Glomerular endothelial cell (primary cell): Measurements from ENCODE around the gene DDB1. TPM values are rescaled to one million over a fixed set of nuclear protein-coding genes. Genes with fewer than 3 reads are reported as not detected.
A peak's percentile ranks its signal among the peaks of the same experiment; 100 is the strongest.

Experiments used
- DNase-seq: peaks from one replicate; pipeline ENCODE4 v3.0.0-alpha.2; 2011; ENCODE audit warnings: low read depth, low spot score; ENCODE audit errors: extremely low read depth
- total RNA-seq: library from RNA; depleted of rRNA; stranded (reverse); fragments of >200 nt; gene quantifications from 2 replicates; pipeline ENCODE4 v1.2.3, GENCODE V29; 2015

Gene DDB1
- total RNA-seq, 1 donor from 2014 or later, result 184 TPM

- DNase-seq, result no peak
These were observed 34.2 kb downstream of the DDB1 start for GRCh38 chr11:61298663-61299244.

GRCh38 chr11:61297746-61298145 lies 35.2 kb downstream of the DDB1 start:
- DNase-seq, result peak; percentile 71

GRCh38 chr11:61297341-61297740 lies 35.6 kb downstream of the DDB1 start:
- DNase-seq, result no peak

GRCh38 chr11:61295596-61295926 lies 37.3 kb downstream of the DDB1 start:
- no peak for DNase-seq

GRCh38 chr11:61294717-61295595 lies 37.9 kb downstream of the DDB1 start, which contains the start of gene VWCE:
Gene VWCE (minus strand): TSS chr11:61295316. CDS start chr11:61295037, 279 bp downstream.
- DNase-seq, result no peak

- DNase-seq, result no peak
These were observed 38.8 kb downstream of the DDB1 start for GRCh38 chr11:61293867-61294716.

- no peak for DNase-seq
These were observed 40.5 kb downstream of the DDB1 start for GRCh38 chr11:61292356-61292755.

- no peak for DNase-seq
These were observed 41.8 kb downstream of the DDB1 start for GRCh38 chr11:61290905-61291690.

GRCh38 chr11:61287338-61287977 lies 45.4 kb downstream of the DDB1 start:
- no peak for DNase-seq

- no peak for DNase-seq
These were observed 49.3 kb downstream of the DDB1 start for GRCh38 chr11:61283613-61284012.

GRCh38 chr11:61281581-61282250 lies 51.2 kb downstream of the DDB1 start:
- DNase-seq, result no peak

GRCh38 chr11:61280883-61281580 lies 51.9 kb downstream of the DDB1 start:
- no peak for DNase-seq

- DNase-seq, result no peak
These were observed 52.8 kb downstream of the DDB1 start for GRCh38 chr11:61279934-61280659.

GRCh38 chr11:61278001-61278470 lies 54.9 kb downstream of the DDB1 start:
- DNase-seq, result no peak

- no peak for DNase-seq
These were observed 55.5 kb downstream of the DDB1 start for GRCh38 chr11:61277186-61278000.

- no peak for DNase-seq
These were observed 57.7 kb downstream of the DDB1 start for GRCh38 chr11:61275191-61275590.

GRCh38 chr11:61274084-61274483 lies 58.8 kb downstream of the DDB1 start:
- DNase-seq, result no peak
